Esophagus muscularis mucosa (tissue), 4 donors: ENCODE results near the gene ENPP6. TPM values are rescaled to one million over a fixed set of nuclear protein-coding genes. Genes with fewer than 3 reads are reported as not detected.

Experiments used
- DNase-seq: peaks from one replicate; pipeline ENCODE4 v3.0.0-alpha.2; 2017; ENCODE audit errors: extremely low spot score
- H3K27ac ChIP-seq, 4 donors: fragments of 200-600 bp; sonication (generic); replicated peaks in 1 of 4; 1 replicate in 3 of 4; 2 replicates in 1 of 4; pipeline ENCODE4 v1.5.1; 2016 to 2019; ENCODE audit warnings: mild to moderate bottlenecking in 1 of 4
- H3K27me3 ChIP-seq, 4 donors: fragments of 200-600 bp; sonication (generic); one replicate each; pipeline versions ENCODE4 v1.5.1 to v1.6.0; 2016 to 2019
- H3K36me3 ChIP-seq, 4 donors: fragments of 200-600 bp; sonication (generic); one replicate each; pipeline ENCODE4 v1.5.1; 2016 to 2019
- H3K4me1 ChIP-seq, 4 donors: fragments of 200-600 bp; sonication (generic); one replicate each; pipeline ENCODE4 v1.5.1; 2016 to 2019
- H3K4me3 ChIP-seq, 4 donors: fragments of 200-600 bp; sonication (generic); 1 replicate in 2 of 4; 2 replicates in 2 of 4; pipeline ENCODE4 v1.5.1; 2016 to 2019; ENCODE audit warnings: mild to moderate bottlenecking in 4 of 4, moderate library complexity in 1 of 4
- H3K9me3 ChIP-seq, 4 donors: fragments of 200-600 bp; sonication (generic); 1 replicate in 3 of 4; 2 replicates in 1 of 4; pipeline ENCODE4 v1.5.1; 2016 to 2019
- EP300 ChIP-seq: sonication (generic); formaldehyde crosslinking; IDR thresholded peaks from one replicate; pipeline ENCODE4 v1.6.1; 2017; ENCODE audit warnings: antibody characterized with exemption
- POLR2A ChIP-seq: fragments of 450-650 bp; IDR thresholded peaks from one replicate; pipeline ENCODE4 v1.6.1; 2017; ENCODE audit warnings: antibody characterized with exemption, moderate library complexity, mild to moderate bottlenecking, low read depth
- POLR2AphosphoS5 ChIP-seq, 2 donors: sonication (generic); formaldehyde crosslinking; IDR thresholded peaks; one replicate each; pipeline ENCODE4 v1.6.1; 2017; ENCODE audit warnings: antibody characterized with exemption in 2 of 2
- WGBS: methylation state at CpG from one replicate; pipeline ENCODE4 v1.1.5; 2018; 5-methylcytosine and 5-hydroxymethylcytosine counted together
- intact Hi-C: fragments of 100-400 bp; cut with DNase I; formaldehyde crosslinking; loops from one replicate; pipeline ENCODE4 v1.15.1; 2023
- total RNA-seq, 4 donors: library from RNA; depleted of rRNA; stranded (reverse); fragments of >200 nt; gene quantifications; one replicate each; pipeline versions ENCODE4 v1.1.0 to v1.2.1, GENCODE V29; 2016
- TF ChIP-seq, protein P1 (sequence below), 3 experiments: fragments of 200-600 bp in 2 of 3; fragments of 450-650 bp in 1 of 3; sonication (generic) in 2 of 3; IDR thresholded peaks; one replicate each; pipeline ENCODE4 v1.5.1; 2017 to 2019; ENCODE audit warnings: antibody characterized with exemption in 3 of 3, mild to moderate bottlenecking in 2 of 3, moderate library complexity in 1 of 3

Gene ENPP6
- total RNA-seq, 4 donors from 2014 or later = 0.42 to 1.1 (median 0.92) TPM

DNA sequence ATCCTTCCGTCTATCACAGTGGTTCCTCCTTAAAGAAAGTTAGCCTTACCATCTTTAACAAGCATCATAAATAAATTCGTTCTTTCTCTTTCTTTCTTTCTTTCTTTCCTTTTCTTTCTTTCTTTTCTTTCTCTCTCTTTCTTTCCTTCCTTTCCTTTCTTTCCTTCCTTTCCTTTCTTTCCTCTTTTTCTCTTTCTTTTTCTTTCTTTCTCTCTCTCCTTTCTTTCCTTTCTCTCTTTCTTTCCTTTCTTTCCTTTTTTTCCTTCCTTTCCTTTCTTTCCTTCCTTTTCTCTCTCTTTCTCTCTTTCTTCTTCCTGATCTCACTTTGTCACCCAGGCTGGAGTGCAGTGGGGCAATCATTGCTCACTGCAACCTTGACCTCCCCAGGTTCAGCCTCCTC is 60.4 kb downstream of the ENPP6 start:
- Histone ChIP-seq H3K36me3 (no peaks in the 10 kb centered on the region), H3K4me3 (no peak overlapping the region), H3K4me1 (peaks cover 5 to 24% (median 20%) of the 10 kb centered on the region in 4 donors), H3K9me3 (no peaks in the 10 kb centered on the region), H3K27ac (no peak overlapping the region), H3K27me3 (no peaks in the 10 kb centered on the region)
- WGBS = 95% methylated on average over 2 of the region's 2 CpGs
- intact Hi-C loops = no loop called here
- DNase-seq = no peak
- TF ChIP-seq EP300 = no peak
- TF ChIP-seq, protein P1, sequence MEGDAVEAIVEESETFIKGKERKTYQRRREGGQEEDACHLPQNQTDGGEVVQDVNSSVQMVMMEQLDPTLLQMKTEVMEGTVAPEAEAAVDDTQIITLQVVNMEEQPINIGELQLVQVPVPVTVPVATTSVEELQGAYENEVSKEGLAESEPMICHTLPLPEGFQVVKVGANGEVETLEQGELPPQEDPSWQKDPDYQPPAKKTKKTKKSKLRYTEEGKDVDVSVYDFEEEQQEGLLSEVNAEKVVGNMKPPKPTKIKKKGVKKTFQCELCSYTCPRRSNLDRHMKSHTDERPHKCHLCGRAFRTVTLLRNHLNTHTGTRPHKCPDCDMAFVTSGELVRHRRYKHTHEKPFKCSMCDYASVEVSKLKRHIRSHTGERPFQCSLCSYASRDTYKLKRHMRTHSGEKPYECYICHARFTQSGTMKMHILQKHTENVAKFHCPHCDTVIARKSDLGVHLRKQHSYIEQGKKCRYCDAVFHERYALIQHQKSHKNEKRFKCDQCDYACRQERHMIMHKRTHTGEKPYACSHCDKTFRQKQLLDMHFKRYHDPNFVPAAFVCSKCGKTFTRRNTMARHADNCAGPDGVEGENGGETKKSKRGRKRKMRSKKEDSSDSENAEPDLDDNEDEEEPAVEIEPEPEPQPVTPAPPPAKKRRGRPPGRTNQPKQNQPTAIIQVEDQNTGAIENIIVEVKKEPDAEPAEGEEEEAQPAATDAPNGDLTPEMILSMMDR (IDR thresholded peaks at IDR 0.05) = no peak
- no peak for TF ChIP-seq POLR2A
- no peak for TF ChIP-seq POLR2AphosphoS5 (IDR thresholded peaks at IDR 0.05)

DNA sequence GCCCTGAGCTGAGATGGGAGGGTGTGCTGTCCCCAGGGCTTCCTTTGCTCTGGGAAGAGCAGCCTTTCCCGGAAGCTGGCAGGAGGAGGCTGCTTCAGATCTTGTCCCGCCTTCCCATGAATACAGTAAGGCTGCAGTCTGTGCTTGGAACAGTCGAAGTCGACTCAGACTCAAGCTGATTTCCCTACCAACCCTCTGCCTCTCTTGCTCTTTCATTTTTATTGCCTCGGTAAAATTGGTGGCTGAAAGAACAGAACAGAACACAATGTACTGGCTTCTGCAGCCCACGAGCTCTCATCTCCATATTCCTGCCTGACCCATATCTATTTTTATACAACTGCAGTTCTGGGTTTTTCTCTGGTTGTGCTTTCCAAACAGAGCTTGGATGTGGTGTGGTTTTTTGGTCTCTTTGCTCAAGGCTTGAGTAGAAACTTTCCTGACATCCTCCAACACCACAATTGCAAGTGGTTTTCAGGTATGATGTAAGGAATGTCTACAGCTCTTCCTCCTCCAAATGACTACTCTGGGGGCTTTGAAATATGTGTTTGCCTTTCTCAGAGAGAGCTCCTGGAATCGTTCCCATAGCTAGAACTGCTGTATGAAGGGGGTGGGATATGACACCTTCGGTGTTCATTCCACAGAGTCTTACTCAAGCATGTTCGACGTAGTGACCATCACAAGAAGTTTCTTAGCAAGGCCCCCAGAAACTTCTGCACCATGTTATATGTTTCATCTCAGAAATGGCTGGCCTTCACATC is 61.3 kb downstream of the ENPP6 start:
- Histone ChIP-seq H3K4me1 (peaks cover 5 to 24% (median 20%) of the 10 kb centered on the region in 4 donors), H3K36me3 (no peaks in the 10 kb centered on the region), H3K4me3 (no peak overlapping the region), H3K27me3 (no peaks in the 10 kb centered on the region), H3K27ac (peak overlapping the region in 3 of 4 donors; percentile 18 to 58 (median 47)), H3K9me3 (no peaks in the 10 kb centered on the region)
- intact Hi-C loops = no loop called here
- peak in 1 of 2 donors; percentile 60 for TF ChIP-seq POLR2AphosphoS5 (IDR thresholded peaks at IDR 0.05)
- TF ChIP-seq, protein P1 (IDR thresholded peaks at IDR 0.05) = no peak
- DNase-seq = no peak
- WGBS = 76% methylated on average over 10 of the region's 10 CpGs

DNA sequence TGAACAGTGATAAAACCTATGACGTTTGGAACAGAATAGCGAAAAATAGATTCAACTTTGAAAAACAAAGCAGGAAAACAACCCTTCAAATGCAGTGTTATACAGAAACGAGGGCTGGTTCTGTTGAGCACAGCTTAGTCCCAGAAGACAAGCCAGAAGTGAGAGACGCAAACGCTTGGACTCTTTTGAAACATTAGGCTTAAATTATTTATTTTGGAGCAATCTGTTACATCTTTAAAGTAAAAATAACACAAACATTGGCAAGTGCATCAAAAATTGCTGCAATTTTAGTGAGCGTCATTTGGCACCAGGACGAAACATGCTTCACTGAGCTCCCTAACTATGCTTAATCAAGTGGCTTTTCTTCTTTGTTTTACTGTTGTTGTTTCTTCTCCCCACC is 63.5 kb downstream of the ENPP6 start:
- intact Hi-C loops = no loop called here
- TF ChIP-seq POLR2AphosphoS5 (IDR thresholded peaks at IDR 0.05) (peak in 1 of 2 donors; percentile 8), EP300 (no peak)
- no peaks in the 10 kb centered on the region for H3K36me3 ChIP-seq
- H3K27me3 ChIP-seq = no peaks in the 10 kb centered on the region
- H3K4me3 ChIP-seq = no peak overlapping the region
- H3K4me1 ChIP-seq = peaks cover 15 to 43% (median 25%) of the 10 kb centered on the region in 4 donors
- DNase-seq = no peak
- WGBS = 64% methylated on average over 7 of the region's 7 CpGs
- no peaks in the 10 kb centered on the region for H3K9me3 ChIP-seq
- H3K27ac ChIP-seq = peak overlapping the region in 2 of 4 donors; percentile 1 to 46

DNA sequence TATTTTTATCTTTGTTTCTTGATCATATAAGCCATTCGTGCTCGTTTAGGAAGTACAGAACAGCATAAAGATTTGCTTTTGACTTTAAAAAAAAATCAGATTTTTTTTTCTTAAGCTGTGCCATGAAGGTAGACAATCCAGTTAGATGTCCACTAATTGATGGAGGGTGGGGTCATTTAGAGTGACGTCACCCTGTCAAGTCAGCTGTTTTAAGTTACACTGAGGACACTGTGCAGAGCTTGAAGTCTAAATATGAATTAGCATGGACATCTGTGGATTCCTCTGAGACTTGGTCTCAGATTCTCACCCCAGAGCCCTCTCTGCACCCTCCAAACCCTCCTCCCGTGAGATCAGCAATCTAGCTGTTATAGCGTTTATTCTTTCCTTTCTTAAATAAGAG is 63.9 kb downstream of the ENPP6 start:
- 83% methylated on average over 5 of the region's 5 CpGs for WGBS
- TF ChIP-seq POLR2A (no peak), EP300 (no peak), POLR2AphosphoS5 (IDR thresholded peaks at IDR 0.05) (no peak)
- TF ChIP-seq, protein P1 (IDR thresholded peaks at IDR 0.05) = no peak
- peaks cover 11 to 43% (median 25%) of the 10 kb centered on the region in 4 donors for H3K4me1 ChIP-seq

DNA sequence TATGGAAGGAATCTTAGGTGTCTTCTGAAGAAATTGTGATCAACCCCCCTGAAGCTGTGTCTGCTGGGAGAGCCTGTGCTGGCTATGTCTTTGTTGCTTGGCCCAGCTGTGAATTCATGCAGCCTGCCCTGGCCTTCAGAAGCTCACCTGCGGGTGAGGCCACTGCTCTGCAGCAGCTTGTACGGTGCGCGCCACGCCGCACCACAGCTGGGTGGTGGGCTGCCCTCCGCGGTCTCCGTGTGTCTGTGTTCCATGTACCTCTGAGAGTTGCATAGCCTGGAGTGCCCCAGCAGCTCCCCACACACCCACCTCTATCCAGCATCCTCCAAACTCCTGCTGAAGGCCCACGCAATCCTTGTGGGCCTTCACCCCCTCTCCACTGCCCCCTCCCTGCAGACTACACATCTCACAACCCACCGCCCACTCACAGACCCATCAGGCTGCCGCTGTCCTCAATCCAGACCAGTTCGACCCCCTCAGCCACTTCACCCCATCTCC is 65.6 kb downstream of the ENPP6 start:
- 93% methylated on average over 13 of the region's 13 CpGs for WGBS
- no peak for DNase-seq
- H3K9me3 ChIP-seq = no peaks in the 10 kb centered on the region
- H3K27me3 ChIP-seq = no peaks in the 10 kb centered on the region
- no peaks in the 10 kb centered on the region for H3K36me3 ChIP-seq
- H3K4me3 ChIP-seq = no peak overlapping the region
- peaks cover 9 to 49% (median 25%) of the 10 kb centered on the region in 4 donors for H3K4me1 ChIP-seq
- intact Hi-C loops = no loop called here
- no peak overlapping the region for H3K27ac ChIP-seq
- TF ChIP-seq, protein P1 (IDR thresholded peaks at IDR 0.05) = no peak
- TF ChIP-seq EP300 (no peak), POLR2AphosphoS5 (IDR thresholded peaks at IDR 0.05) (no peak), POLR2A (no peak)

More for the DNA sequence above, 63.9 kb downstream of the ENPP6 start:
- DNase-seq = no peak
- Histone ChIP-seq H3K36me3 (no peaks in the 10 kb centered on the region), H3K27ac (peak overlapping the region in 2 of 4 donors; percentile 1 to 46), H3K9me3 (no peaks in the 10 kb centered on the region), H3K27me3 (no peaks in the 10 kb centered on the region), H3K4me3 (no peak overlapping the region)
- intact Hi-C loops = no loop called here
